Epithelial cell of prostate (primary cell): ENCODE data around the gene RNF152.

ENCODE experiments used
- DNase-seq: peaks from one replicate; pipeline ENCODE4 v3.0.0-alpha.2; 2011; ENCODE audit warnings: low read depth, low spot score
- H3K27ac ChIP-seq: fragments of 450-650 bp; 2 replicates; pipeline ENCODE4 v1.5.1; 2017; ENCODE audit warnings: mild to moderate bottlenecking

Gene RNF152

GRCh38 chr18:61892683-61893308, at the start of gene RNF152:
RNF152 (minus strand) TSS chr18:61893007; CDS start chr18:61816463, 76,544 bp downstream.
- peak within 1 kb of the TSS; percentile 57 for H3K27ac ChIP-seq
- DNase-seq = no peak

- no peak overlapping the region for H3K27ac ChIP-seq
- DNase-seq = no peak
These were observed 49.2 kb upstream of the RNF152 start for GRCh38 chr18:61941948-61942471.

- no peak for DNase-seq
- no peak overlapping the region for H3K27ac ChIP-seq
These were observed 46.4 kb upstream of the RNF152 start for GRCh38 chr18:61939046-61939674.

- no peak overlapping the region for H3K27ac ChIP-seq
- DNase-seq = no peak
These were observed 42.6 kb upstream of the RNF152 start for GRCh38 chr18:61935362-61935761.

- no peak overlapping the region for H3K27ac ChIP-seq
- DNase-seq = no peak
These were observed 39.0 kb upstream of the RNF152 start for GRCh38 chr18:61931654-61932379.

- peak overlapping the region; percentile 45 for H3K27ac ChIP-seq
- DNase-seq = peak; percentile 67
These were observed 37.3 kb upstream of the RNF152 start for GRCh38 chr18:61929881-61930640.

- no peak overlapping the region for H3K27ac ChIP-seq
- DNase-seq = no peak
These were observed 33.7 kb upstream of the RNF152 start for GRCh38 chr18:61926532-61926931.

GRCh38 chr18:61924550-61924949, 31.7 kb upstream of the RNF152 start:
- no peak overlapping the region for H3K27ac ChIP-seq
- DNase-seq = no peak

GRCh38 chr18:61922435-61922834, 29.6 kb upstream of the RNF152 start:
- H3K27ac ChIP-seq = no peak overlapping the region
- no peak for DNase-seq

- DNase-seq = no peak
- H3K27ac ChIP-seq = no peak overlapping the region
These were observed 28.9 kb upstream of the RNF152 start for GRCh38 chr18:61921621-61922235.

GRCh38 chr18:61917818-61918217, 25.0 kb upstream of the RNF152 start:
- DNase-seq = no peak
- H3K27ac ChIP-seq = no peak overlapping the region

GRCh38 chr18:61912476-61912875, 19.7 kb upstream of the RNF152 start:
- H3K27ac ChIP-seq = no peak overlapping the region
- no peak for DNase-seq

- no peak overlapping the region for H3K27ac ChIP-seq
- no peak for DNase-seq
These were observed 17.3 kb upstream of the RNF152 start for GRCh38 chr18:61910101-61910500.

GRCh38 chr18:61908661-61909060, 15.9 kb upstream of the RNF152 start:
- peak overlapping the region; percentile 18 for H3K27ac ChIP-seq
- peak; percentile 44 for DNase-seq

- no peak for DNase-seq
- no peak overlapping the region for H3K27ac ChIP-seq
These were observed 8.6 kb upstream of the RNF152 start for GRCh38 chr18:61901323-61901986.

- no peak overlapping the region for H3K27ac ChIP-seq
- DNase-seq = no peak
These were observed 7.9 kb upstream of the RNF152 start for GRCh38 chr18:61900504-61901281.

GRCh38 chr18:61898640-61899101, 5.9 kb upstream of the RNF152 start:
- no peak for DNase-seq
- H3K27ac ChIP-seq = no peak overlapping the region

- peak overlapping the region; percentile 45 for H3K27ac ChIP-seq
- peak; percentile 87 for DNase-seq
These were observed 4.0 kb upstream of the RNF152 start for GRCh38 chr18:61896757-61897156.

- peak overlapping the region; percentile 45 for H3K27ac ChIP-seq
- no peak for DNase-seq
These were observed 3.3 kb upstream of the RNF152 start for GRCh38 chr18:61896118-61896517.
